Fibroblast of lung (primary cell): ENCODE measurements around the gene BCL7A. TPM values are rescaled to one million over a fixed set of nuclear protein-coding genes. Genes with fewer than 3 reads are reported as not detected.

ENCODE experiments used
- DNase-seq, 2 donors: peaks; one replicate each; pipeline versions ENCODE4 v3.0.0 to v3.0.0-alpha.2; 2010; ENCODE audit warnings: low read depth in 2 of 2
- H2AFZ ChIP-seq: 2 replicates; pipeline ENCODE4 v1.5.1; 2012; ENCODE audit warnings: low read length, control low read depth, inconsistent platforms
- H3K27ac ChIP-seq: 2 replicates; pipeline ENCODE4 v1.5.1; 2011; ENCODE audit warnings: low read length, control low read depth; ENCODE audit not compliant: insufficient read depth
- H3K27me3 ChIP-seq: 2 replicates; pipeline ENCODE4 v1.5.1; 2011; ENCODE audit warnings: mild to moderate bottlenecking, low read length; ENCODE audit not compliant: control insufficient read depth, insufficient read depth
- H3K36me3 ChIP-seq: 2 replicates; pipeline ENCODE4 v1.5.1; 2011; ENCODE audit warnings: low read length; ENCODE audit not compliant: control insufficient read depth, insufficient read depth
- H3K4me1 ChIP-seq: 2 replicates; pipeline ENCODE4 v1.5.1; 2011; ENCODE audit warnings: low read length; ENCODE audit not compliant: control insufficient read depth, insufficient read depth; ENCODE audit errors: extremely low read depth
- H3K4me2 ChIP-seq: 2 replicates; pipeline ENCODE4 v1.5.1; 2011; ENCODE audit warnings: low read length, control low read depth; ENCODE audit not compliant: insufficient read depth; ENCODE audit errors: extremely low read depth
- H3K4me3 ChIP-seq, 4 experiments: fragments of 200-600 bp in 1 of 4; sonication (generic) in 1 of 4; replicated peaks in 1 of 4; 2 replicates each; pipeline ENCODE4 v1.5.1; 2011 to 2016; ENCODE audit warnings: low read length in 4 of 4, low read depth in 3 of 4, mild to moderate bottlenecking in 3 of 4, control low read depth in 2 of 4, inconsistent platforms in 1 of 4, mixed read lengths in 1 of 4; ENCODE audit not compliant: insufficient read depth in 1 of 4; ENCODE audit errors: control extremely low read depth in 1 of 4
- H3K79me2 ChIP-seq: 2 replicates; pipeline ENCODE4 v1.5.1; 2012; ENCODE audit warnings: mild to moderate bottlenecking, low read length, inconsistent platforms; ENCODE audit not compliant: control insufficient read depth, insufficient read depth
- H3K9ac ChIP-seq: 2 replicates; pipeline ENCODE4 v1.5.1; 2011; ENCODE audit warnings: mild to moderate bottlenecking, low read length, control low read depth; ENCODE audit not compliant: insufficient read depth
- H3K9me3 ChIP-seq: 2 replicates; pipeline ENCODE4 v1.5.1; 2012; ENCODE audit warnings: low read depth, low read length; ENCODE audit not compliant: control insufficient read depth, insufficient read depth
- H4K20me1 ChIP-seq: 2 replicates; pipeline ENCODE4 v1.5.1; 2011; ENCODE audit warnings: low read length; ENCODE audit not compliant: control insufficient read depth, insufficient read depth; ENCODE audit errors: extremely low read depth
- EZH2 ChIP-seq: IDR thresholded peaks from 2 replicates; pipeline ENCODE4 v1.5.1; 2012; ENCODE audit warnings: low read length, control low read depth, mild to moderate bottlenecking; ENCODE audit errors: missing control alignments
- polyA plus RNA-seq, 2 donors: library from polyadenylated mRNA; depleted of rRNA in 1 of 2; stranded (reverse) in 1 of 2; unstranded in 1 of 2; fragments of >200 nt; gene quantifications; 2 replicates each; pipeline ENCODE4 v1.2.1, GENCODE V29; 2011 to 2012; ENCODE audit warnings: missing spikeins in 1 of 2
- total RNA-seq: library from RNA; depleted of rRNA; stranded (reverse); fragments of >200 nt; gene quantifications from 2 replicates; pipeline ENCODE4 v1.2.1, GENCODE V29; 2014
- TF ChIP-seq, protein P1 (sequence below), 2 donors: IDR thresholded peaks in 1 of 2; conservative IDR thresholded peaks in 1 of 2; 1 replicate in 1 of 2; 2 replicates in 1 of 2; pipeline ENCODE4 v1.5.1; 2011 to 2012; ENCODE audit warnings: low read length in 2 of 2, control low read depth in 1 of 2, inconsistent platforms in 1 of 2, low read depth in 1 of 2, mild to moderate bottlenecking in 1 of 2

The BCL7A gene
- total and polyA plus RNA-seq, 2 donors (not counting 1 experiment from before 2014, with no cell fraction given), result 3.8 to 7.4 TPM

DNA sequence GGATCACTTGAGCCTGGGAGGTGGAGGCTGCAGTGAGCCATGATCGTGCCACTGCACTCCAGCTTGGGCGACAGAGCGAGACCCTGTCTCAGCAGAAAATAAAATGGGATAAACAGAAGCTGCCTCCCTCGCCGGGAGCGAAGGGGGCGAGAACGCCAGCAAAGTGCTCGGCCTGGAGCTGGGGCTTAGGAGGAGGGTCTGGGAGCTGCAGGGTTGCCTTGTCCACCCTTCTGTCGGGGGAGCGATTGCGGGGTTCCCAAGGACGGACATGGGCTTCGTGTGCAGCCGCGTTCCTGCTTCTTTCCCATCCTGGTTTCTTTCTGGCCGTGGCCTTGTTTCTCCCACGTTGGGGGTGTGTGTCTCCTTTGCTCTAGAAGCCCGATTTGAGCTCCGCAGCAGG is 29.0 kb downstream of the BCL7A start:
- TF ChIP-seq EZH2, result no peak
- TF ChIP-seq, protein P1, sequence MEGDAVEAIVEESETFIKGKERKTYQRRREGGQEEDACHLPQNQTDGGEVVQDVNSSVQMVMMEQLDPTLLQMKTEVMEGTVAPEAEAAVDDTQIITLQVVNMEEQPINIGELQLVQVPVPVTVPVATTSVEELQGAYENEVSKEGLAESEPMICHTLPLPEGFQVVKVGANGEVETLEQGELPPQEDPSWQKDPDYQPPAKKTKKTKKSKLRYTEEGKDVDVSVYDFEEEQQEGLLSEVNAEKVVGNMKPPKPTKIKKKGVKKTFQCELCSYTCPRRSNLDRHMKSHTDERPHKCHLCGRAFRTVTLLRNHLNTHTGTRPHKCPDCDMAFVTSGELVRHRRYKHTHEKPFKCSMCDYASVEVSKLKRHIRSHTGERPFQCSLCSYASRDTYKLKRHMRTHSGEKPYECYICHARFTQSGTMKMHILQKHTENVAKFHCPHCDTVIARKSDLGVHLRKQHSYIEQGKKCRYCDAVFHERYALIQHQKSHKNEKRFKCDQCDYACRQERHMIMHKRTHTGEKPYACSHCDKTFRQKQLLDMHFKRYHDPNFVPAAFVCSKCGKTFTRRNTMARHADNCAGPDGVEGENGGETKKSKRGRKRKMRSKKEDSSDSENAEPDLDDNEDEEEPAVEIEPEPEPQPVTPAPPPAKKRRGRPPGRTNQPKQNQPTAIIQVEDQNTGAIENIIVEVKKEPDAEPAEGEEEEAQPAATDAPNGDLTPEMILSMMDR (conservative IDR thresholded peaks at IDR 0.05 in 1 of 2, IDR thresholded peaks at IDR 0.05 in 1 of 2; ENCODE audit: low read depth in 1 of 2, low read length in 2 of 2), result no peak
- no peaks in the 10 kb centered on the region for H3K9me3 ChIP-seq
- no peaks in the 10 kb centered on the region for H3K4me1 ChIP-seq
- H3K27ac ChIP-seq, result no peak overlapping the region
- H4K20me1 ChIP-seq, result no peaks in the 10 kb centered on the region
- no peaks in the 10 kb centered on the region for H3K36me3 ChIP-seq
- no peak for DNase-seq
- H3K9ac ChIP-seq, result no peak overlapping the region
- no peak overlapping the region for H3K4me3 ChIP-seq
- H3K79me2 ChIP-seq, result no peaks in the 10 kb centered on the region
- H3K27me3 ChIP-seq, result no peaks in the 10 kb centered on the region
- no peak overlapping the region for H2AFZ ChIP-seq
- H3K4me2 ChIP-seq, result no peak overlapping the region

DNA sequence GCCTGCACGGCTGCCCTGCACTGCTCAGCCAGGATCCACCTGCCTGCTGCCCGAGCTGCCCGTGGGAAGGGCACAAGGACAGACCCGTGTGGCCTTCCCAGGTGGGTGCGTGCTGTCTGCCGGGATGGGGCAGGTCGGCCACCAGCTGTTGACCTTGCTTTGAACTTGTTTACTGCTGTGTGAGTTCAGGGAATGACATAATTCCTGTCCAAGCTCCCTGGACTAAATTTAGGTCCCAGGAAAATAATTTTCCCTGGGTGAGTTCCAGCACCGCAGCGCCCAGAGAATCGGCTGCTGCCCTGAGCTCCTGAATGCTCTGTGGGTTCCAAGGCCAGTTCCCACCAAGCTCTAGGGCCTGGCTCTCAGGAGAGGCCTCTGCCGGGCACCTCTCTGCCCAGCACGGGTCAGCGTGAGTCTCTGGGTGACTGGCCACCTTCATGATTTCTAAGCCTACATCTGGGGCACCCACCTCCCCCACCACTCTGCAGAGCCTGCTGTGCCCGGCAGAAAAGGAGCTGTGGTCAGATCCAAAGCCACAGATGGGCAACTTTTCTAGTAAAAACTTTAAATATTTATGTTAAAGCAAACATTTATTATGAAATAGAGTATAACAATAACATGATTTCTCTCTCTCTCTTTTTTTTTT is 29.7 kb downstream of the BCL7A start:
- H3K79me2 ChIP-seq, result no peaks in the 10 kb centered on the region
- no peak overlapping the region for H3K4me3 ChIP-seq
- H2AFZ ChIP-seq, result no peak overlapping the region
- no peaks in the 10 kb centered on the region for H4K20me1 ChIP-seq
- no peaks in the 10 kb centered on the region for H3K36me3 ChIP-seq
- H3K9ac ChIP-seq, result no peak overlapping the region
- no peaks in the 10 kb centered on the region for H3K9me3 ChIP-seq
- TF ChIP-seq EZH2, result no peak
- TF ChIP-seq, protein P1 (conservative IDR thresholded peaks at IDR 0.05 in 1 of 2, IDR thresholded peaks at IDR 0.05 in 1 of 2; ENCODE audit: low read depth in 1 of 2, low read length in 2 of 2), result no peak
- H3K27me3 ChIP-seq, result no peaks in the 10 kb centered on the region
- peak in 1 of 2 donors; percentile 61 for DNase-seq
- H3K4me1 ChIP-seq, result no peaks in the 10 kb centered on the region
- H3K4me2 ChIP-seq, result no peak overlapping the region
- no peak overlapping the region for H3K27ac ChIP-seq

DNA sequence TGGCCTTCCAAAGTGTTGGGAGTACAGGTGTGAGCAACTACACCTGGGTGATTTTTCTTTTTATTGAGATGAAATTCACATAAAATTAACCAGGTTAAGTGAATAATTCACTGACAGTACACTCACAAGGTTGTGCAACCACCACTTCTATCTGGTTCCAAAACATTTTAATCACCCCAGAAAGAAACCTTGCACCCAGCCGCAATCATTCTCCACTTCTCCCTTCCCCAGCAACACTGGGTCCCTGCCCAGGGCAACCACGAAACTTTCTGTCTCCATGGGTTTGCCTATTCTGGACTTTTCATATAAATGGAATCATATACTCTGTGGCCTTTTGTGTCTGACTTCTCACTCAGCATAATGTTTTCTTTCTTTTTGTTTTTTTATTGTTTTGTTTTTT is 30.6 kb downstream of the BCL7A start:
- no peak overlapping the region for H3K4me2 ChIP-seq
- no peaks in the 10 kb centered on the region for H3K36me3 ChIP-seq
- TF ChIP-seq, protein P1 (conservative IDR thresholded peaks at IDR 0.05 in 1 of 2, IDR thresholded peaks at IDR 0.05 in 1 of 2; ENCODE audit: low read depth in 1 of 2, low read length in 2 of 2), result no peak
- no peak for TF ChIP-seq EZH2
- no peaks in the 10 kb centered on the region for H3K27me3 ChIP-seq
- no peak overlapping the region for H2AFZ ChIP-seq
- H3K9me3 ChIP-seq, result no peaks in the 10 kb centered on the region
- H3K4me3 ChIP-seq, result no peak overlapping the region
- peak; percentile 48 to 54 for DNase-seq
- H4K20me1 ChIP-seq, result no peaks in the 10 kb centered on the region
- H3K4me1 ChIP-seq, result no peaks in the 10 kb centered on the region
- no peak overlapping the region for H3K9ac ChIP-seq
- no peak overlapping the region for H3K27ac ChIP-seq
- H3K79me2 ChIP-seq, result no peaks in the 10 kb centered on the region
